Spleen (tissue), 11 donors: Measurements from ENCODE around the gene TMEM69. TPM values are rescaled to one million over a fixed set of nuclear protein-coding genes. Genes with fewer than 3 reads are reported as not detected.
"Not testable (repeated sequence)": the region's sequence is repeated elsewhere in the genome, so short reads cannot be mapped to it uniquely, and the experiment has no call there.

ENCODE experiments used
- DNase-seq: peaks from one replicate; pipeline ENCODE4 v3.0.0-alpha.2; 2020
- H3K27ac ChIP-seq, 8 donors: fragments of 200-600 bp; sonication (generic) in 7 of 8; 1 replicate in 4 of 8; 2 replicates in 4 of 8; pipeline versions ENCODE4 v1.5.0 to v1.8.0; 2016 to 2021; ENCODE audit warnings: inconsistent platforms in 4 of 8, mild to moderate bottlenecking in 4 of 8, moderate library complexity in 1 of 8
- H3K27me3 ChIP-seq, 7 donors: fragments of 200-600 bp; sonication (generic) in 6 of 7; replicated peaks in 1 of 7; 1 replicate in 4 of 7; 2 replicates in 3 of 7; pipeline versions ENCODE4 v1.5.0 to v1.8.0; 2016 to 2021; ENCODE audit warnings: inconsistent platforms in 3 of 7, mild to moderate bottlenecking in 1 of 7
- H3K36me3 ChIP-seq, 6 donors: fragments of 200-600 bp; sonication (generic) in 5 of 6; 1 replicate in 4 of 6; 2 replicates in 2 of 6; pipeline versions ENCODE4 v1.5.0 to v1.8.0; 2016 to 2021; ENCODE audit warnings: inconsistent platforms in 2 of 6
- H3K4me1 ChIP-seq, 6 donors: fragments of 200-600 bp; sonication (generic) in 5 of 6; 1 replicate in 3 of 6; 2 replicates in 3 of 6; pipeline versions ENCODE4 v1.5.0 to v1.8.0; 2016 to 2021; ENCODE audit warnings: inconsistent platforms in 3 of 6
- H3K4me3 ChIP-seq, 8 donors: fragments of 200-600 bp; sonication (generic) in 7 of 8; 1 replicate in 4 of 8; 2 replicates in 4 of 8; pipeline versions ENCODE4 v1.5.0 to v1.8.0; 2016 to 2021; ENCODE audit warnings: inconsistent platforms in 4 of 8, mild to moderate bottlenecking in 4 of 8, moderate library complexity in 2 of 8
- H3K9me3 ChIP-seq, 8 donors: fragments of 200-600 bp; sonication (generic) in 7 of 8; 1 replicate in 4 of 8; 2 replicates in 4 of 8; pipeline versions ENCODE4 v1.5.0 to v1.8.0; 2016 to 2021; ENCODE audit warnings: inconsistent platforms in 4 of 8
- POLR2A ChIP-seq, 3 donors: fragments of 450-650 bp; IDR thresholded peaks; one replicate each; pipeline ENCODE4 v1.5.1; 2017; ENCODE audit warnings: antibody characterized with exemption in 3 of 3, mild to moderate bottlenecking in 1 of 3
- POLR2AphosphoS5 ChIP-seq, 3 donors: sonication (generic); formaldehyde crosslinking; IDR thresholded peaks; one replicate each; pipeline ENCODE4 v1.5.1; 2017; ENCODE audit warnings: antibody characterized with exemption in 3 of 3
- WGBS, 5 donors: extraction: QIAGEN DNeasy Blood & Tissue Kit in 3 of 5; methylation state at CpG; one replicate each; pipeline versions ENCODE4 v1.1.5 to v1.1.7; 2013 to 2018; 5-methylcytosine and 5-hydroxymethylcytosine counted together
- intact Hi-C: fragments of 100-400 bp; cut with DNase I; formaldehyde crosslinking; loops from one replicate; pipeline ENCODE4 v1.15.0; 2023; ENCODE audit warnings: low total_unique reads
- polyA plus RNA-seq, 3 donors: library from polyadenylated mRNA; stranded (reverse); fragments of 200-250 nt; gene quantifications; one replicate each; pipeline ENCODE4 v1.2.1, GENCODE V29; 2013
- total RNA-seq, 7 donors: library from RNA; depleted of rRNA in 3 of 7; stranded (reverse); fragments of >200 nt in 3 of 7; fragmentation: NEBNext Ultra II Directional in 4 of 7; extraction: Animal tissue kit (Norgen Biotek cat#: 25700) in 4 of 7; gene quantifications; one replicate each; pipeline versions ENCODE4 v1.1.0 to v1.2.1, GENCODE V29; 2016 to 2021
- TF ChIP-seq, protein P1 (sequence below), 11 experiments: fragments of 200-600 bp in 7 of 11; fragments of 450-650 bp in 4 of 11; sonication (generic) in 4 of 11; IDR thresholded peaks in 8 of 11; conservative IDR thresholded peaks in 3 of 11; 1 replicate in 7 of 11; 2 replicates in 4 of 11; pipeline versions ENCODE4 v1.4.0 to v1.8.0; 2016 to 2021; ENCODE audit warnings: antibody characterized with exemption in 11 of 11, inconsistent platforms in 4 of 11, mild to moderate bottlenecking in 1 of 11
- donor health status: healthy with polysubstance abuse.
- donor health status: DM: no; HTN: no; CAD: no; lungs with moderate emphysema.
- donor health status: DM: no; HTN: no; CAD: no.
- donor health status: Bipolar disorder and iron deficiency.
- donor health status: healthy.
- donor health status: DM: no; HTN: no; CAD: no.
- donor health status: DM: yes; HTN: yes; CAD: no.

TMEM69 gene
- total and polyA plus RNA-seq, 10 donors: 16.4 to 32.7 (median 20.3) TPM

DNA sequence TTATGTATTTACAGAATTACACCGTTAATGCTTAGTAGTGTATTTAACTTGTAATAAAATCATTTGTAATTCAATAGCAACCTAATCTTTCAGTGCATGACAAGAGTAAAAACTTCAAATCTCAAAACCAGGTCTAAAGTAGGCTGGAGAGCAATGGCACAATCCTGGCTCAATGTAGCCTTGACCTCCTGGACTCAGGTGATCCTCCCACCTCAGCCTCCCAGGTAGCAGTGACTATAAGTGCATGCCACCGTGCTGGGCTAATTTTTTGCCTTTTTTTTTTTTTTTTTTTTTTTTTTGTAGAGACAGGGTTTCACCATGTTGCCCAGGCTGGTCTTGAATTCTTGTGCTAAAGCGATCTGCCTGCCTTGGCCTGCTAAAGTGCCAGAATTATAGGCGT, 51.2 kb downstream of the TMEM69 start:
- Histone ChIP-seq H3K4me3 (no peak overlapping the region), H3K4me1 (peaks cover 0 to 18% (median 0%) of the 10 kb centered on the region in 6 donors), H3K9me3 (no peaks in the 10 kb centered on the region), H3K27ac (no peak overlapping the region), H3K27me3 (no peaks in the 10 kb centered on the region), H3K36me3 (peaks cover 0 to 33% (median 10%) of the 10 kb centered on the region in 6 donors)
- no peak for TF ChIP-seq POLR2AphosphoS5 (IDR thresholded peaks at IDR 0.05)
- TF ChIP-seq, protein P1, sequence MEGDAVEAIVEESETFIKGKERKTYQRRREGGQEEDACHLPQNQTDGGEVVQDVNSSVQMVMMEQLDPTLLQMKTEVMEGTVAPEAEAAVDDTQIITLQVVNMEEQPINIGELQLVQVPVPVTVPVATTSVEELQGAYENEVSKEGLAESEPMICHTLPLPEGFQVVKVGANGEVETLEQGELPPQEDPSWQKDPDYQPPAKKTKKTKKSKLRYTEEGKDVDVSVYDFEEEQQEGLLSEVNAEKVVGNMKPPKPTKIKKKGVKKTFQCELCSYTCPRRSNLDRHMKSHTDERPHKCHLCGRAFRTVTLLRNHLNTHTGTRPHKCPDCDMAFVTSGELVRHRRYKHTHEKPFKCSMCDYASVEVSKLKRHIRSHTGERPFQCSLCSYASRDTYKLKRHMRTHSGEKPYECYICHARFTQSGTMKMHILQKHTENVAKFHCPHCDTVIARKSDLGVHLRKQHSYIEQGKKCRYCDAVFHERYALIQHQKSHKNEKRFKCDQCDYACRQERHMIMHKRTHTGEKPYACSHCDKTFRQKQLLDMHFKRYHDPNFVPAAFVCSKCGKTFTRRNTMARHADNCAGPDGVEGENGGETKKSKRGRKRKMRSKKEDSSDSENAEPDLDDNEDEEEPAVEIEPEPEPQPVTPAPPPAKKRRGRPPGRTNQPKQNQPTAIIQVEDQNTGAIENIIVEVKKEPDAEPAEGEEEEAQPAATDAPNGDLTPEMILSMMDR (IDR thresholded peaks at IDR 0.05 in 8 of 11, conservative IDR thresholded peaks at IDR 0.05 in 3 of 11): no peak
- TF ChIP-seq POLR2A (IDR thresholded peaks at IDR 0.05): no peak
- WGBS, 5 donors: 92 to 98% (median 95%) methylated on average over 4 of the region's 4 CpGs
- DNase-seq: no peak
- intact Hi-C loops: no loop called here

DNA sequence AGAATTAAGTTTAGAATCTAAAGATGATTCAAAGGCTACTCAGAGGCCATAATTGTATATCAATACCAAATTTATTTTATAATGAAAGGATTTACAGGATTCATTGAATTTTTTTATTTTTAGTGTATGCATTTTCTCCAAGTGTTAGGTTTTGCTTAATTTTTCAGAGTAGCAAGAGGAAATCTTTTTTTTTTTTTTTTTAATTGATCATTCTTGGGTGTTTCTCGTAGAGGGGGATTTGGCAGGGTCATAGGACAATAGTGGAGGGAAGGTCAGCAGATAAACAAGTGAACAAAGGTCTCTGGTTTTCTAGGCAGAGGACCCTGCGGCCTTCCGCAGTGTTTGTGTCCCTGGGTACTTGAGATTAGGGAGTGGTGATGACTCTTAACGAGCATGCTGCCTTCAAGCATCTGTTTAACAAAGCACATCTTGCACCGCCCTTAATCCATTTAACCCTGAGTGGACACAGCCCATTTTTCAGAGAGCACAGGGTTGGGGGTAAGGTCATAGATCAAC, 51.7 kb downstream of the TMEM69 start:
- H3K4me3 ChIP-seq, intact Hi-C loops, H3K27ac ChIP-seq, H3K9me3 ChIP-seq, H3K27me3 ChIP-seq, DNase-seq: not testable (repeated sequence)
- peaks cover 0 to 39% (median 11%) of the 10 kb centered on the region in 6 donors for H3K36me3 ChIP-seq
- 51 to 80% (median 68%) methylated on average over 4 to 5 of the region's 5 CpGs for WGBS, 5 donors
- peaks cover 0 to 18% (median 0%) of the 10 kb centered on the region in 6 donors for H3K4me1 ChIP-seq

Other genes starting within 250 kb of the TMEM69 start
- gene TESK2, start 197.0 kb upstream of the TMEM69 start, total RNA-seq: 10 to 100 TPM in 3 of 7 donors, 1 to 10 TPM in 4; 7.3 to 11.5 (median 9.5) TPM
- gene TESK2, start 197.0 kb upstream of the TMEM69 start, polyA plus RNA-seq: 1 to 10 TPM; 3.2 to 5.7 (median 5.1) TPM
- gene CCDC163, start 188.1 kb upstream of the TMEM69 start, total RNA-seq: 1 to 10 TPM; 1.1 to 6.1 (median 3.0) TPM
- 1 to 10 TPM in 2 of 3 donors, under 1 TPM in 1; 0.83 to 3.1 (median 2.7) TPM for gene CCDC163, start 188.1 kb upstream of the TMEM69 start, polyA plus RNA-seq
- gene MMACHC, start 187.9 kb upstream of the TMEM69 start, total RNA-seq: 1 to 10 TPM; 1.2 to 5.8 (median 4.7) TPM
- 1 to 10 TPM in 2 of 3 donors, under 1 TPM in 1; 0.65 to 1.9 (median 1.0) TPM for gene MMACHC, start 187.9 kb upstream of the TMEM69 start, polyA plus RNA-seq
- gene PRDX1, start 166.3 kb upstream of the TMEM69 start, total RNA-seq: 100 to 1,000 TPM; 156 to 265 (median 242) TPM
- 100 to 1,000 TPM; 258 to 457 (median 407) TPM for gene PRDX1, start 166.3 kb upstream of the TMEM69 start, polyA plus RNA-seq
- 100 to 1,000 TPM in 5 of 7 donors, 10 to 100 TPM in 2; 68.8 to 147 (median 123) TPM for gene AKR1A1, start 137.4 kb upstream of the TMEM69 start, total RNA-seq
- 100 to 1,000 TPM; 132 to 150 (median 142) TPM for gene AKR1A1, start 137.4 kb upstream of the TMEM69 start, polyA plus RNA-seq
- 100 to 1,000 TPM in 5 of 7 donors, 10 to 100 TPM in 2; 85.1 to 143 (median 110) TPM for gene NASP, start 104.1 kb upstream of the TMEM69 start, total RNA-seq
- gene NASP, start 104.1 kb upstream of the TMEM69 start, polyA plus RNA-seq: 100 to 1,000 TPM; 132 to 151 (median 139) TPM
- gene CCDC17, start 64.1 kb upstream of the TMEM69 start, total RNA-seq: 1 to 10 TPM; 2.6 to 7.6 (median 5.4) TPM
- 1 to 10 TPM in 2 of 3 donors, under 1 TPM in 1; 0.55 to 1.6 (median 1.5) TPM for gene CCDC17, start 64.1 kb upstream of the TMEM69 start, polyA plus RNA-seq
- 100 to 1,000 TPM; 118 to 174 (median 136) TPM for gene GPBP1L1, start 1.6 kb upstream of the TMEM69 start, total RNA-seq
- gene GPBP1L1, start 1.6 kb upstream of the TMEM69 start, polyA plus RNA-seq: 10 to 100 TPM; 36.3 to 53.0 (median 42.8) TPM
- 10 to 100 TPM in 5 of 7 donors, 1 to 10 TPM in 2; 7.6 to 13.4 (median 10.8) TPM for gene IPP, start 62.5 kb downstream of the TMEM69 start, total RNA-seq
- gene IPP, start 62.5 kb downstream of the TMEM69 start, polyA plus RNA-seq: 1 to 10 TPM in 2 of 3 donors, under 1 TPM in 1; 0.96 to 4.1 (median 2.5) TPM
- gene MAST2, start 115.4 kb downstream of the TMEM69 start, total RNA-seq: 10 to 100 TPM in 6 of 7 donors, 1 to 10 TPM in 1; 8.9 to 19.4 (median 14.5) TPM
- gene MAST2, start 115.4 kb downstream of the TMEM69 start, polyA plus RNA-seq: 1 to 10 TPM; 3.6 to 4.1 (median 4.0) TPM